Measurements from ENCODE around the gene SULT1A4.
"Not testable (repeated sequence)": the region's sequence is repeated elsewhere in the genome, so short reads cannot be mapped to it uniquely, and the experiment has no call there.

The SULT1A4 gene

GRCh38 chr16:29469660-29470059 is 9.9 kb downstream of the SULT1A4 start:
- H3K4me1 ChIP-seq (ENCODE audit: insufficient read depth, low read length); H3K9ac ChIP-seq (ENCODE audit: low read depth, low read length); H3K36me3 ChIP-seq (ENCODE audit: insufficient read depth, low read depth, low read length); H3K27ac ChIP-seq (ENCODE audit: low read length); H3K9me3 ChIP-seq (ENCODE audit: insufficient read depth, low read depth, low read length); H3K27me3 ChIP-seq (ENCODE audit: insufficient read depth, low read length); H3K4me3 ChIP-seq (ENCODE audit: low read length): not testable (repeated sequence)

GRCh38 chr16:29472065-29472464 is 12.4 kb downstream of the SULT1A4 start:
- not testable (repeated sequence) for H3K36me3 ChIP-seq (ENCODE audit: insufficient read depth, low read depth, low read length); H3K27ac ChIP-seq (ENCODE audit: low read length); H3K9ac ChIP-seq (ENCODE audit: low read depth, low read length); H3K9me3 ChIP-seq (ENCODE audit: insufficient read depth, low read depth, low read length); H3K4me1 ChIP-seq (ENCODE audit: insufficient read depth, low read length); H3K4me3 ChIP-seq (ENCODE audit: low read length); H3K27me3 ChIP-seq (ENCODE audit: insufficient read depth, low read length)

GRCh38 chr16:29482276-29482675 is 22.6 kb downstream of the SULT1A4 start:
- H3K9me3 ChIP-seq (ENCODE audit: insufficient read depth, low read depth, low read length); H3K27ac ChIP-seq (ENCODE audit: low read length): not testable (repeated sequence)

GRCh38 chr16:29506308-29506707 is 46.6 kb downstream of the SULT1A4 start, which contains the start of gene NPIPB12:
Gene NPIPB12, minus strand, starts transcription at chr16:29506408.
- not testable (repeated sequence) for H3K9me3 ChIP-seq (ENCODE audit: insufficient read depth, low read depth, low read length); H3K27me3 ChIP-seq (ENCODE audit: insufficient read depth, low read length); H3K27ac ChIP-seq (ENCODE audit: low read length); H3K4me1 ChIP-seq (ENCODE audit: insufficient read depth, low read length); H3K9ac ChIP-seq (ENCODE audit: low read depth, low read length); H3K36me3 ChIP-seq (ENCODE audit: insufficient read depth, low read depth, low read length); H3K4me3 ChIP-seq (ENCODE audit: low read length)

More at GRCh38 chr16:29482276-29482675, 22.6 kb downstream of the SULT1A4 start:
- H3K4me1 ChIP-seq (ENCODE audit: insufficient read depth, low read length); H3K36me3 ChIP-seq (ENCODE audit: insufficient read depth, low read depth, low read length); H3K9ac ChIP-seq (ENCODE audit: low read depth, low read length); H3K4me3 ChIP-seq (ENCODE audit: low read length); H3K27me3 ChIP-seq (ENCODE audit: insufficient read depth, low read length): not testable (repeated sequence)
